Stimulated activated CD8-positive, alpha-beta memory T cell treated with anti-CD3 and anti-CD28 coated beads, Interleukin-15, amount 100 ng/mL, for 24 hours (primary cell): Measurements from ENCODE around the gene S100A10.

Experiments
- DNase-seq: peaks from one replicate; pipeline ENCODE4 v3.0.0-alpha.2; 2020; ENCODE audit warnings: low read depth

Gene S100A10

GRCh38 chr1:151961833-151962232 is 31.8 kb downstream of the S100A10 start:
- DNase-seq = no peak

- DNase-seq = no peak
Measured at GRCh38 chr1:151960780-151961513, 32.7 kb downstream of the S100A10 start.

GRCh38 chr1:151958959-151959358 is 34.7 kb downstream of the S100A10 start:
- no peak for DNase-seq

- DNase-seq = no peak
Measured at GRCh38 chr1:151956957-151957497, 36.6 kb downstream of the S100A10 start.

GRCh38 chr1:151953409-151954094 is 40.1 kb downstream of the S100A10 start:
- no peak for DNase-seq

- DNase-seq = no peak
Measured at GRCh38 chr1:151952811-151953210, 40.8 kb downstream of the S100A10 start.

GRCh38 chr1:151949371-151950193 is 44.1 kb downstream of the S100A10 start:
- DNase-seq = no peak

GRCh38 chr1:151948506-151948905 is 45.2 kb downstream of the S100A10 start:
- no peak for DNase-seq

- DNase-seq = no peak
Measured at GRCh38 chr1:151947140-151947539, 46.5 kb downstream of the S100A10 start.

- peak; percentile 33 for DNase-seq
Measured at GRCh38 chr1:151945725-151946722, 47.6 kb downstream of the S100A10 start.

GRCh38 chr1:151944857-151945575 is 48.6 kb downstream of the S100A10 start:
- no peak for DNase-seq

GRCh38 chr1:151944126-151944856 is 49.4 kb downstream of the S100A10 start:
- DNase-seq = no peak

GRCh38 chr1:151943591-151943990 is 50.1 kb downstream of the S100A10 start:
- DNase-seq = no peak

- no peak for DNase-seq
Measured at GRCh38 chr1:151942882-151943281, 50.8 kb downstream of the S100A10 start.

- no peak for DNase-seq
Measured at GRCh38 chr1:151940541-151940940, 53.1 kb downstream of the S100A10 start.

GRCh38 chr1:151939779-151940178 is 53.9 kb downstream of the S100A10 start:
- DNase-seq = no peak

- no peak for DNase-seq
Measured at GRCh38 chr1:151939141-151939540, 54.5 kb downstream of the S100A10 start.

GRCh38 chr1:151936653-151937052 is 57.0 kb downstream of the S100A10 start:
- no peak for DNase-seq

GRCh38 chr1:151935894-151936602 is 57.6 kb downstream of the S100A10 start:
- DNase-seq = no peak
